GM19099 (cell line): ENCODE data around the gene FNIP2.

Experiments used
- POLR2A ChIP-seq: IDR thresholded peaks from 3 replicates; pipeline ENCODE4 v1.6.1; 2011; ENCODE audit warnings: low read depth; ENCODE audit not compliant: insufficient read length; ENCODE audit errors: extremely low read depth

The FNIP2 gene

GRCh38 chr4:158758703-158759102, 10.1 kb upstream of the FNIP2 start:
- no peak for TF ChIP-seq POLR2A

DNA sequence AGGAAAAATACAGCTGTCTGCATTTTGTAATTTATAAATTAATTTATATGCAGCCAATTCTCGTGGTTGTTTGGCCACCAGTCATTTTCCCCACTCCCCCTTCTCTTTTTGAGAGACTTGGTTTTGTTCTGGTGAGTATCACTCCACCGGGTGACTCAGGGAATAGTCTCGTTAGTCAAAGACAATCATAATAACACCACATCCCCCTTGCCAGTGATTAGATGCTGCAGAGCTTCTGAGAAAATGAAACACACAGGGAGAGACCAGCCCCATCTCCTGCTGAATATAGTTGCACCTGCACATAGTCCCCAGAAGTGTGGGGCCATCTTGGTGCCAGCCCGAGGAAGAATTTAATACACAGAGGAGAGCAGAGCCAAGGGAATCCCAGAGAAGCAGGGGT, 8.0 kb upstream of the FNIP2 start:
- TF ChIP-seq POLR2A = no peak

DNA sequence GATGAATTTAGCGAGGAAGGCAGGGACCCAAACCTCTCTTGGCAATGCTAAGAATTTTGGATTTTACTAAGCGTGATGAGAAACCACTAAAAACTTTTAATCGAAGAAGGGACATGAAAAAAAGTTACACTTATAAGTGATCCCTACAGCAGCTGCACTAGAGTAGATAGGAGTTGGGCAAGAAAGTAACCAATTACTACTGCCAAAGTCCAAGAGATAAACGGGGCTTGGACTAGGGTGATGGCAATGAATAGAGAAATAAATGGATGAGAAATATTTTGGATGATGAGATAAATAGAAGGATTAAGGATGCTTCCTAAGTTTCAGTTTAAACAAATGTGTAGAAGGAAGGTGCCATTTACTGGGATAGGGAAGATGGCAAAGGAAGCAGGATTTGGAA, 6.3 kb upstream of the FNIP2 start:
- no peak for TF ChIP-seq POLR2A

DNA sequence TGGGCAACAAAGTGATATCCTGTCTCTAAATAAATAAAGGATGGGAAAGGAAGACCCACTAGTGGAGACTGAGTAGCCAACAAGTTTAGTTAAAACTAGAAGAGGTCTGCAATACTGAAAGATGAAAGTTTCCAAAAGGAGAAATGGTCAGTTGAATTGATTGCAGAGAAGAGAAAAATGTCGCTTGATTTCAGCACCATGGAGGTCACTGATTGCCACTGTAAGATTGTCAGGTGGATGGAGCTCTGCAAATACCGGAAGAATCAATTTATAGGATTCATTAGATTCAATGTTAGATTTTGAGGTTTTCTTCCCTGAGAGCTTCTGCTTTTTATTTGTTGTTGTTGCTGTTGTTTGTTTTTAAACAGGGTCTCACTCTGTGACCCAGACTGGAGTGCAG, 5.4 kb upstream of the FNIP2 start:
- no peak for TF ChIP-seq POLR2A

- no peak for TF ChIP-seq POLR2A
These were observed 2.3 kb upstream of the FNIP2 start for GRCh38 chr4:158766434-158767044.

- no peak for TF ChIP-seq POLR2A
These were observed 1.4 kb upstream of the FNIP2 start for GRCh38 chr4:158767451-158767850.

GRCh38 chr4:158769175-158769921, 522 bp downstream of the FNIP2 start:
- no peak for TF ChIP-seq POLR2A

- no peak for TF ChIP-seq POLR2A
These were observed 1.8 kb downstream of the FNIP2 start for GRCh38 chr4:158770671-158771070.

DNA sequence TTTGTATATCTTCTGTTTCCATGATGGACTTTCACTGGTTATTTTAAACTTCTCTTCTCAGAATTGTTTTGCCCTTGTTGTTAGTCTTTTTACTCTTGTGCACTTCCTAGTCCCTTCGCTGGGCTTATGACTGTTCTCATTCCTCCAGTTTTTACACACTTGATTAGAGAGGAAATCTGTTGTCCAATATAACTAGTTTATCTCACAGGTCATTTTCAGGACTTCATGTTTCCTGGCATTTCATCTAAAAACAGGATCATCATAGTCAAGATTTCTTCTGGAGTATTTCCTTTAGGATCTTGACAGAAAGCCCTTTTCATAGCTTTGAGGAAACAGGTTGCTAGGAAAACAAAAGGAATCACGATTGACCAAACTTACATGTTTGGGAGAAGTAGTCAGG, 3.0 kb downstream of the FNIP2 start:
- TF ChIP-seq POLR2A = no peak

DNA sequence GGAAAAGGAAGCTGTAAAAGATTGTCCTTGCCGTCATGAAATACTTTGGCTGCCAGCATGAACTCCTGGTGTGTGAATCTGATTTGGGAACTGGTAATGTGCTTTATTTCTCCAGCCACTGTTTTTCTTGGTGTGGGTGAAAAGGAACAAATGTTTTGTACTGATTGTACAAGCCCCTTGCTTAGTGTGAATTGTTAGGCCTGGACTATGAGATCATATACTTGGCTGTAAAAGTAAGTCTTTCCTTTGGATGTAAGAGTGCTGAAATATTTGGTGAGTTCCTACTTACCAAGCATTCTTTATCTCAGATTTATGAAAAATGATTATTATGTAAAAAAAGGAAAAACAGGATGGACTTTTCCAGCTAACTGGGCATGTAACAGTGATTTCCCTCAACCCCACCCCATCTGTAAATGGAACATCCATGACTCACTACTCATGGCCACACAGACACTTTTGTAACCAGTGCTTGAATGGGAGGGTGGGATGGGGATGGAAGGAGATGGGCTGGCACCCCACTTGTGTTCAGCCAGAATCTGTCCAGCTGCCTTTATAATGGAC, 6.3 kb downstream of the FNIP2 start:
- TF ChIP-seq POLR2A = no peak

DNA sequence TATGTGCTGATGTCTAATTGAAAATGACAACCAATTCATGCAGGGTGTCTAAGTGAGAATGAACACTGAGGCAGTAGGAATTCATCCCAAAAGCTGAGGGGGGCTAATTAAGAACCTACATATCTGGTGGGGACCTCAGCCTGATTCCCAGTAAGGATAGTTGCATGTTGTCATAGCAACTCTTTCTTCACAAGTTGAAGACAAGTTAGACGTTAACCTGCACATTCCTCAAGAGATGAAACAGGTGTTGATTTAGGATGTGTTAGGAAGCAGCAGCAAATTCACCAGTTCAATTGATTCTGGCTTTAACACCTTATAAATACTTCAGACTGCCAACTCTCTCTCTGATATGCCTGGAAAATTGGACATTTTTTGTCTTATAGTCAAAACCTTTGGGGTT, 7.3 kb downstream of the FNIP2 start:
- no peak for TF ChIP-seq POLR2A

- TF ChIP-seq POLR2A = no peak
These were observed 8.8 kb downstream of the FNIP2 start for GRCh38 chr4:158777423-158778155.

- TF ChIP-seq POLR2A = no peak
These were observed 9.4 kb downstream of the FNIP2 start for GRCh38 chr4:158778156-158778711.

DNA sequence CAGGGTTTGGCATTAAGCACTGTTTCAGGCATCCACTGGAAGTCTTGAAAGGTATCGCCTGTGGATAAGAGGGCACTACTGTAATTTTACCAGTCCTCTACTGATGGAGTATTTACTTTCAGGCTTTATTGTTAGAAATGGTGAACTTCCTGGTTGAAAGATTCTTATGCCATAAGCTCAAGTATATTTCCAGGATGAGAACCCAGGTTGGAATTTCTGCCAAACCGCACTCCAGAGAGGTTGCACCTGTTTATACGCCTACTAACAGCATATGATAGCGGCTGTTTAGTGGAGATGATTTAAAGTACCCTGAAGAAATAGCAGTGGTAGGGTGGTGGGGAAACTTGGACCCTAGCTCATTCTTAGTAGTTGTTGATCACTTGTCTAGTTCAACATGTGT, 9.9 kb downstream of the FNIP2 start:
- TF ChIP-seq POLR2A = no peak

GRCh38 chr4:158781963-158782362, 13.1 kb downstream of the FNIP2 start:
- no peak for TF ChIP-seq POLR2A
